ENCODE data around the gene TMIE. TPM values are rescaled to one million over a fixed set of nuclear protein-coding genes. Genes with fewer than 3 reads are reported as not detected.

Gene TMIE
- total and polyA plus RNA-seq, 2 of the 4 experiments (the other 2 are of a cell fraction): 0.12 TPM; not detected in 1

- Histone ChIP-seq H3K79me1 (ENCODE audit: low read depth in 1 of 2, low read length in 2 of 2) (no peaks in the 10 kb centered on the region), H2BK20ac (ENCODE audit: low read depth, low read length) (no peak overlapping the region), H4K20me1 (ENCODE audit: insufficient read depth, low read length) (no peaks in the 10 kb centered on the region), H2BK120ac (ENCODE audit: low read depth, low read length) (no peak overlapping the region), H2BK5ac (ENCODE audit: low read depth, low read length, poor library complexity, severe bottlenecking) (no peak overlapping the region), H4K5ac (ENCODE audit: low read depth, low read length) (no peak overlapping the region), H3K14ac (replicated peaks; ENCODE audit: low read depth, low read length) (no peak overlapping the region), H3K27me3 (ENCODE audit: control insufficient read depth, insufficient read depth, low read length) (peaks cover 27% of the 10 kb centered on the region), H3K56ac (ENCODE audit: extremely low read depth, insufficient read depth, low read length) (no peak overlapping the region), H2AK5ac (ENCODE audit: low read depth, low read length) (no peak overlapping the region), H3K4me1 (ENCODE audit: control insufficient read depth, insufficient read depth, low read length) (peaks cover 2% of the 10 kb centered on the region; the same call in 1 of the 2 replicates), H2AFZ (replicated peaks; ENCODE audit: low read length, poor library complexity) (no peak overlapping the region), H3K9ac (ENCODE audit: low read depth, low read length) (no peak overlapping the region), H3K4ac (ENCODE audit: low read depth, low read length) (no peak overlapping the region), H3K4me3 (ENCODE audit: insufficient read depth, low read depth, low read length) (no peak overlapping the region), H3K23ac (ENCODE audit: low read depth, low read length) (no peak overlapping the region), H3K4me2 (ENCODE audit: low read depth, low read length) (no peak overlapping the region), H3K9me1 (ENCODE audit: insufficient read depth, low read length) (no peaks in the 10 kb centered on the region), H3K18ac (ENCODE audit: low read depth, low read length) (no peak overlapping the region), H3K9me3 (ENCODE audit: control insufficient read depth, insufficient read depth, low read length) (no peaks in the 10 kb centered on the region), H2BK15ac (ENCODE audit: low read depth, low read length) (no peak overlapping the region), H3K36me3 (ENCODE audit: control insufficient read depth, insufficient read depth, low read length) (no peaks in the 10 kb centered on the region), H2AK9ac (replicated peaks; ENCODE audit: low read depth, low read length, poor library complexity) (no peak overlapping the region), H4K8ac (ENCODE audit: low read depth in 2 of 2, low read length in 2 of 2) (no peak overlapping the region), H4K91ac (ENCODE audit: insufficient read depth, low read depth, low read length) (no peak overlapping the region), H3K27ac (ENCODE audit: insufficient read depth, low read length) (no peak overlapping the region)
- intact Hi-C loops (cut with micrococcal nuclease) (no loop called here), in situ Hi-C loops (cut with MboI; ENCODE audit: low sequenced_read_pairs) (loop anchor here (25.0 kb wide), 1 partner anchor 651 kb away; no protein-coding TSS in a partner anchor), dilution Hi-C loops (cut with HindIII; ENCODE audit: low sequenced_read_pairs, unreplicated experiment) (no loop called here)
- TF ChIP-seq CHD1 (IDR thresholded peaks at IDR 0.05; ENCODE audit: low read depth, low read length): no peak
- TF ChIP-seq CEBPB (IDR thresholded peaks at IDR 0.05; ENCODE audit: low read depth, low read length): no peak
- no peak for TF ChIP-seq RAD21 (IDR thresholded peaks at IDR 0.05; ENCODE audit: low read length)
- no peak for TF ChIP-seq ELK1 (IDR thresholded peaks at IDR 0.05; ENCODE audit: borderline replicate concordance, low read depth, low read length)
- TF ChIP-seq RCOR1 (IDR thresholded peaks at IDR 0.05; ENCODE audit: insufficient replicate concordance, low read length): no peak
- TF ChIP-seq SMC3 (IDR thresholded peaks at IDR 0.05; ENCODE audit: low read depth, low read length): no peak
- no peak for TF ChIP-seq FOS (IDR thresholded peaks at IDR 0.05; ENCODE audit: low read depth, low read length)
- no peak for TF ChIP-seq POLR2A (IDR thresholded peaks at IDR 0.05; ENCODE audit: low read depth, low read length)
- TF ChIP-seq MAFK (IDR thresholded peaks at IDR 0.05; ENCODE audit: low read depth, low read length): no peak
- no peak for TF ChIP-seq RFX5 (IDR thresholded peaks at IDR 0.05; ENCODE audit: low read depth, low read length)
- no peak for TF ChIP-seq CTCF (conservative IDR thresholded peaks at IDR 0.05; ENCODE audit: low read depth, low read length)
- no peak for TF ChIP-seq NFE2L2 (IDR thresholded peaks at IDR 0.05; ENCODE audit: low read depth, low read length)
- ChIA-PET CTCF (no interaction called here), POLR2A (ENCODE audit: unreplicated experiment) (no interaction called here)
- DNase-seq: no peak
- BruUV-seq (replicated peaks): no TSS peak
- ATAC-seq (ENCODE audit: low read depth): no peak
- no CpG with 5 or more reads among the region's 2 CpGs for WGBS, 2 experiments (ENCODE audit: extremely low coverage in 2 of 2, insufficient read length in 1 of 2)
Measured at GRCh38 chr3:46711305-46711704, 10.1 kb downstream of the TMIE start.

Measured in IMR-90 (cell line).